ENCODE data around the gene GRIK4.

The GRIK4 gene

GRCh38 chr11:120746836-120747609 is 235.5 kb downstream of the GRIK4 start:
- TF ChIP-seq, protein P1, sequence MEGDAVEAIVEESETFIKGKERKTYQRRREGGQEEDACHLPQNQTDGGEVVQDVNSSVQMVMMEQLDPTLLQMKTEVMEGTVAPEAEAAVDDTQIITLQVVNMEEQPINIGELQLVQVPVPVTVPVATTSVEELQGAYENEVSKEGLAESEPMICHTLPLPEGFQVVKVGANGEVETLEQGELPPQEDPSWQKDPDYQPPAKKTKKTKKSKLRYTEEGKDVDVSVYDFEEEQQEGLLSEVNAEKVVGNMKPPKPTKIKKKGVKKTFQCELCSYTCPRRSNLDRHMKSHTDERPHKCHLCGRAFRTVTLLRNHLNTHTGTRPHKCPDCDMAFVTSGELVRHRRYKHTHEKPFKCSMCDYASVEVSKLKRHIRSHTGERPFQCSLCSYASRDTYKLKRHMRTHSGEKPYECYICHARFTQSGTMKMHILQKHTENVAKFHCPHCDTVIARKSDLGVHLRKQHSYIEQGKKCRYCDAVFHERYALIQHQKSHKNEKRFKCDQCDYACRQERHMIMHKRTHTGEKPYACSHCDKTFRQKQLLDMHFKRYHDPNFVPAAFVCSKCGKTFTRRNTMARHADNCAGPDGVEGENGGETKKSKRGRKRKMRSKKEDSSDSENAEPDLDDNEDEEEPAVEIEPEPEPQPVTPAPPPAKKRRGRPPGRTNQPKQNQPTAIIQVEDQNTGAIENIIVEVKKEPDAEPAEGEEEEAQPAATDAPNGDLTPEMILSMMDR (IDR thresholded peaks at IDR 0.05; ENCODE audit: low read depth, low read length) = no peak
- DNase-seq (ENCODE audit: extremely low read depth, low read depth) = no peak

DNA sequence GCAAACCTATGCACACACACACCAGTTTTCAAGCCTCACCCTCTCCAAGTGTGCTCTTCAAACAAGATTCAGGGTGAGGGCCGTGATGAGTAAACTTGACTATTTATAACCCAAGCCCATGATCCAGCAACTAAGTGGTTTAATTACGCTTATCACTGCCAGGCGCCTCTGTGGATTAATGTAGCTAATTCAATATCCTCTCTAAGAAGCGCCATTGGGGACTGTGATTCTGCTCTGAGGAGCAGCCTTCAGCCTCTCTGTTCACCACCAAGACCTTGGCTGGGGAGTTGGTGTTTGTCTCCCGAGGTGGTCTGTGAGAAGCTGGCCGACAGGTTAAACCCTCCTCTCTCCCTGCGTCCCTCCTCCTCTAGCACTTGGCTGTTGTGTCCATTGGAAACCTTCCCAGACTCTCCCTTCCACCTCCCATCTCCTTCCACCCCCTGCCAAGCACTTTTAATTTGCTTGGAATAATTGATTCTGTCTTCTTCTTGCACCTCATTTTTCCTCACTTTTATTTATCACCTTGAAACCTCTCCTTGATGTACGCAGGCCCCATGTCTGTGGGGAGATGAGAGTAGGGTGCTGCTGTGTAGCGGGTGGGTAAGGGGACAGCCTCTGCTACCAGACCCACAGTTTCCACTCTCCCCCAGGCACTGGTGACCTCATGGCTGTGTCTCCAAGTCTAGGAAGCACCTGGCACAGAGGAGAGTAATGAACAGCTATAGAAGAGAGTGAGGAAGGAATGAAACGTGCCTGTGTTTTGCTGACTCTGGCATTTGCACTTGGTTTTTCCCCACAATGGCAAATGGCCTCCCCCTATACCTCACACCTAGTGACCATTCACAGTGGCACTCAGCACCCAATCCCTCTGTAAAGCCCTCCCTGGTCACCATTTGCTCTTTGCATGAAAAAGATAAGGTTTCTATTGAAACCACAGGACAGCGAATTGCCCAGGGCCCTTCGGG is 236.6 kb downstream of the GRIK4 start:
- TF ChIP-seq, protein P1 (IDR thresholded peaks at IDR 0.05; ENCODE audit: low read depth, low read length) = no peak
- DNase-seq (ENCODE audit: extremely low read depth, low read depth) = no peak

- TF ChIP-seq, protein P1 (IDR thresholded peaks at IDR 0.05; ENCODE audit: low read depth, low read length) = no peak
- no peak for DNase-seq (ENCODE audit: extremely low read depth, low read depth)
These were observed 237.8 kb downstream of the GRIK4 start for GRCh38 chr11:120749395-120749794.

- no peak for DNase-seq (ENCODE audit: extremely low read depth, low read depth)
- TF ChIP-seq, protein P1 (IDR thresholded peaks at IDR 0.05; ENCODE audit: low read depth, low read length) = no peak
These were observed 239.3 kb downstream of the GRIK4 start for GRCh38 chr11:120750647-120751549.

- DNase-seq (ENCODE audit: extremely low read depth, low read depth) = no peak
- TF ChIP-seq, protein P1 (IDR thresholded peaks at IDR 0.05; ENCODE audit: low read depth, low read length) = no peak
These were observed 240.0 kb downstream of the GRIK4 start for GRCh38 chr11:120751550-120751949.

DNA sequence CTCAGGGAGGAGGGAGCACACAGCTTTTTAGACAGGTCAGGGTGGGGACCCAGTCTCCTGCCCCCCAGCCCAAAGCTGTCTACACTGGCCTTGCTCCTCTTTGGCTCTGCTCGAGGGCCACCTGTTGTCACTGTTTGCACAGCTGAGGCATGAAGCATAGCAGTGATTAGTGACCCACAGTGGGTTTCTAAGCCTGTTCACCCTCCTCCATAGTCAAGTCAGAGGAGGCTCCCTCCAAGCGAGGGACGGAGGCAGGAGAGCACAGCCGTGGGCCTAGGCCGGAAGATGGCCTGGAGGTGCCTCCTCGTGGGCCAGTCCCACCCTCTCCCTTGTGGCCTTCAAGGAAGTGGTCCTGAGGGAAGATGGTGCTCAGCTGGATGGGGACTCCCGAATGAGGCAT is 241.1 kb downstream of the GRIK4 start:
- TF ChIP-seq, protein P1 (IDR thresholded peaks at IDR 0.05; ENCODE audit: low read depth, low read length) = no peak
- DNase-seq (ENCODE audit: extremely low read depth, low read depth) = no peak
